NCI-H2029 (cell line): ENCODE results near the gene ADARB2.

Experiments used
- DNase-seq: peaks from one replicate; lab custom pipeline; 2025; lab: John Stamatoyannopoulos, UW

Gene ADARB2

GRCh38 chr10:1311726-1312125 is 425.6 kb downstream of the ADARB2 start:
- DNase-seq: no peak

GRCh38 chr10:1310271-1310789 is 427.0 kb downstream of the ADARB2 start:
- DNase-seq: no peak

GRCh38 chr10:1309617-1310270 is 427.6 kb downstream of the ADARB2 start:
- no peak for DNase-seq

- DNase-seq: no peak
Measured at GRCh38 chr10:1308962-1309616, 428.2 kb downstream of the ADARB2 start.

GRCh38 chr10:1308173-1308961 is 429.0 kb downstream of the ADARB2 start:
- DNase-seq: no peak

GRCh38 chr10:1301143-1301542 is 436.2 kb downstream of the ADARB2 start:
- DNase-seq: no peak

GRCh38 chr10:1300218-1300617 is 437.1 kb downstream of the ADARB2 start:
- DNase-seq: no peak

- no peak for DNase-seq
Measured at GRCh38 chr10:1299041-1299726, 438.1 kb downstream of the ADARB2 start.

- no peak for DNase-seq
Measured at GRCh38 chr10:1297566-1298301, 439.6 kb downstream of the ADARB2 start.

- no peak for DNase-seq
Measured at GRCh38 chr10:1295756-1296480, 441.4 kb downstream of the ADARB2 start.

GRCh38 chr10:1294748-1295147 is 442.6 kb downstream of the ADARB2 start:
- no peak for DNase-seq

GRCh38 chr10:1293636-1294435 is 443.5 kb downstream of the ADARB2 start:
- no peak for DNase-seq

GRCh38 chr10:1293157-1293556 is 444.2 kb downstream of the ADARB2 start:
- no peak for DNase-seq

GRCh38 chr10:1292611-1293031 is 444.7 kb downstream of the ADARB2 start:
- DNase-seq: no peak

GRCh38 chr10:1291178-1292090 is 445.9 kb downstream of the ADARB2 start:
- DNase-seq: no peak

- DNase-seq: no peak
Measured at GRCh38 chr10:1290071-1290471, 447.3 kb downstream of the ADARB2 start.

- no peak for DNase-seq
Measured at GRCh38 chr10:1289591-1289990, 447.7 kb downstream of the ADARB2 start.

GRCh38 chr10:1287971-1288401 is 449.3 kb downstream of the ADARB2 start:
- DNase-seq: no peak

GRCh38 chr10:1287487-1287886 is 449.8 kb downstream of the ADARB2 start:
- no peak for DNase-seq
